Measurements from ENCODE around the gene IGSF3. TPM values are rescaled to one million over a fixed set of nuclear protein-coding genes. Genes with fewer than 3 reads are reported as not detected.
A peak's percentile ranks its signal among the peaks of the same experiment; 100 is the strongest.
"Not testable (repeated sequence)": the region's sequence is repeated elsewhere in the genome, so short reads cannot be mapped to it uniquely, and the experiment has no call there.

Gene IGSF3
- total RNA-seq, 2 experiments from 2014 or later = 0.11 to 0.16 TPM

DNA sequence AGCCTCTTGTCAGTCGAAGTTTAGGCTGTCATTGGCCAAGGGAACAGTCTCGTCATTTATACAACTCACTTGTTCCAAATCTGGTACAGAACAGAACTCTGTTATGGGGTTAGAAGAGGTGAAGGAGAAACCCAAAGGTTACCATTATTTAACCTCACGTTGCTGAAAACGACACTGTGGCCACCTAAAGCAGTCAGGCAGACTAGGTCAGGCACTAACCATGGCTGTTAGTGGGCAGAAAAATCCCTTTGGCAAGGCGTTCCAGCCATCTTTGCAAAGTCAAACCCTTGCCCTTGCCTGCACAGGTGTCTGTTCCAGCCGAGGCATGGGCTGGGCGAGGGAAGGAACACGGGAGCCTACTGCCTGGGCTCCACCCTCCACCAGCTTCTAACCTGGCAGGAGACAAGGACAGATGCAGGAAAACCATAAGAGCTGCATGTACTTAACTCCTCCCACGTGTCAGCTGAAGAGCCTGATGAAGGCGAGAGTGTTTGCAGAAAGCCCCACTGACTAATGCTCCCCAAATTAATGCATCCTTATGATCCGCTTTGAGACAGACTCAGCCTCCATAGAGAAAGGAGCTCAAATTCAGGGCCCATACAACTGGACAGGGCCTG lies 69.0 kb downstream of the IGSF3 start:
- ATAC-seq; H3K27ac Mint-ChIP-seq; H3K4me1 Mint-ChIP-seq (ENCODE audit: low read depth); DNase-seq; H3K4me3 Mint-ChIP-seq; H3K36me3 Mint-ChIP-seq (ENCODE audit: low read depth); H3K9me3 Mint-ChIP-seq (ENCODE audit: insufficient read depth); H3K27me3 Mint-ChIP-seq (ENCODE audit: low read depth); POLR2A ChIA-PET: not testable (repeated sequence)
- CTCF ChIA-PET = interaction anchor here (4.5 kb wide), 1 partner anchor 25 kb away, joined by 56 read pairs; no protein-coding TSS in a partner anchor

- H3K4me3 Mint-ChIP-seq; DNase-seq; H3K27ac Mint-ChIP-seq; H3K4me1 Mint-ChIP-seq (ENCODE audit: low read depth); ATAC-seq; H3K9me3 Mint-ChIP-seq (ENCODE audit: insufficient read depth); H3K36me3 Mint-ChIP-seq (ENCODE audit: low read depth); H3K27me3 Mint-ChIP-seq (ENCODE audit: low read depth); POLR2A ChIA-PET: not testable (repeated sequence)
- CTCF ChIA-PET = interaction anchor here (2.1 to 4.5 kb wide), 3 partner anchors 24 to 458 kb away, joined by 12 to 56 read pairs (median 16); no protein-coding TSS in a partner anchor
Measured at GRCh38 chr1:116597388-116597787, 70.1 kb downstream of the IGSF3 start.

GRCh38 chr1:116596742-116597307 lies 70.7 kb downstream of the IGSF3 start:
- H3K27me3 Mint-ChIP-seq (ENCODE audit: low read depth); DNase-seq; POLR2A ChIA-PET; ATAC-seq; H3K27ac Mint-ChIP-seq; H3K4me1 Mint-ChIP-seq (ENCODE audit: low read depth); H3K36me3 Mint-ChIP-seq (ENCODE audit: low read depth); H3K9me3 Mint-ChIP-seq (ENCODE audit: insufficient read depth); H3K4me3 Mint-ChIP-seq: not testable (repeated sequence)
- CTCF ChIA-PET = interaction anchor here (0.9 to 4.5 kb wide), 16 partner anchors 10 to 532 kb away, joined by 3 to 56 read pairs (median 6); partner anchors contain the start of gene IGSF3

DNA sequence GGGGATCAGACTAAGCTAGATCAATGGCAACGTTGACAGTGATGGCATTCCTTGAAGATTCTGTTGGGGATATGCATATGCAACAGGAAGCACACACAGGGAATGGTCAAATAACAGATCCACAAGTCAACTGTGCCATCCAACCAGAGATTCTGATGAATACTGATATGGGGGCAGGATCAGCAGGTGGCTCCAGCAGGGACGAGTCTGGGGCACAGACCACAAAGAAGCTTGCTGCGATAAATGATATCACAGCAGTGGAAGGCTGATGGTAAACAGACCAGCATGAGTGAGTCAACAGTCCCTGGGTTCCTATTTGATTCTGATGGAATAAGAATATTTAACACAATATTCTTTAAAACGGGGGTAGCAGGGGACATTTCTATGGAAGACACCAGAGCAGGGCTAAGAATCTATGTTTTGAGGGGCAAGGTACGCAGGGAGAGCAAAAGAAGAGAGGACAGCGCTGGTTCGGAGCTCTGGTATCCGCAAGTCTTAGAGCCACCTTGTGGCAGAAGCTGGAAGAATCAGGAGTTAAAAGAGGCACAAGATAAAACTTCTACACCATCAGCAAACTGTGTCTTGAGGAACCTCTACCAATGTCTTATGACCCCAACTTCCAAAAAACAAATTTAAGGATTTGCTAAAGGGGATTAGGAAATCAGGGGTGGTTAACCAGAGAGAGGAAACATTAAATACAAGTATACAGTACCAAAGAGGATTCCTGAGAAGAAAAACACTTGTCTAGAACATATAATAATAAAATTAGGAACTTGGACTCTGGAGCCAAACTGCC lies 71.4 kb downstream of the IGSF3 start:
- ATAC-seq = peak; percentile 87
- peak; percentile 72 for DNase-seq
- peak overlapping the region; percentile 34 for H3K4me3 Mint-ChIP-seq
- H3K36me3 Mint-ChIP-seq (ENCODE audit: low read depth); H3K27ac Mint-ChIP-seq; POLR2A ChIA-PET; H3K27me3 Mint-ChIP-seq (ENCODE audit: low read depth); H3K4me1 Mint-ChIP-seq (ENCODE audit: low read depth); H3K9me3 Mint-ChIP-seq (ENCODE audit: insufficient read depth): not testable (repeated sequence)
- CTCF ChIA-PET = interaction anchor here (0.6 to 4.5 kb wide), 25 partner anchors 10 to 532 kb away, joined by 3 to 56 read pairs (median 4); partner anchors contain the start of gene IGSF3

- H3K9me3 Mint-ChIP-seq (ENCODE audit: insufficient read depth); H3K27ac Mint-ChIP-seq; ATAC-seq; H3K4me1 Mint-ChIP-seq (ENCODE audit: low read depth); DNase-seq; H3K27me3 Mint-ChIP-seq (ENCODE audit: low read depth); POLR2A ChIA-PET; H3K36me3 Mint-ChIP-seq (ENCODE audit: low read depth); H3K4me3 Mint-ChIP-seq: not testable (repeated sequence)
- CTCF ChIA-PET = interaction anchor here (0.8 to 4.5 kb wide), 22 partner anchors 9 to 533 kb away, joined by 3 to 56 read pairs (median 5); partner anchors contain the start of gene IGSF3
Measured at GRCh38 chr1:116595065-116595840, 72.3 kb downstream of the IGSF3 start.

GRCh38 chr1:116593977-116594376 lies 73.6 kb downstream of the IGSF3 start:
- H3K9me3 Mint-ChIP-seq (ENCODE audit: insufficient read depth); H3K36me3 Mint-ChIP-seq (ENCODE audit: low read depth); H3K27me3 Mint-ChIP-seq (ENCODE audit: low read depth); CTCF ChIA-PET; DNase-seq; H3K27ac Mint-ChIP-seq; POLR2A ChIA-PET; H3K4me1 Mint-ChIP-seq (ENCODE audit: low read depth); H3K4me3 Mint-ChIP-seq; ATAC-seq: not testable (repeated sequence)

GRCh38 chr1:116593401-116593800 lies 74.1 kb downstream of the IGSF3 start:
- not testable (repeated sequence) for H3K27me3 Mint-ChIP-seq (ENCODE audit: low read depth)

DNA sequence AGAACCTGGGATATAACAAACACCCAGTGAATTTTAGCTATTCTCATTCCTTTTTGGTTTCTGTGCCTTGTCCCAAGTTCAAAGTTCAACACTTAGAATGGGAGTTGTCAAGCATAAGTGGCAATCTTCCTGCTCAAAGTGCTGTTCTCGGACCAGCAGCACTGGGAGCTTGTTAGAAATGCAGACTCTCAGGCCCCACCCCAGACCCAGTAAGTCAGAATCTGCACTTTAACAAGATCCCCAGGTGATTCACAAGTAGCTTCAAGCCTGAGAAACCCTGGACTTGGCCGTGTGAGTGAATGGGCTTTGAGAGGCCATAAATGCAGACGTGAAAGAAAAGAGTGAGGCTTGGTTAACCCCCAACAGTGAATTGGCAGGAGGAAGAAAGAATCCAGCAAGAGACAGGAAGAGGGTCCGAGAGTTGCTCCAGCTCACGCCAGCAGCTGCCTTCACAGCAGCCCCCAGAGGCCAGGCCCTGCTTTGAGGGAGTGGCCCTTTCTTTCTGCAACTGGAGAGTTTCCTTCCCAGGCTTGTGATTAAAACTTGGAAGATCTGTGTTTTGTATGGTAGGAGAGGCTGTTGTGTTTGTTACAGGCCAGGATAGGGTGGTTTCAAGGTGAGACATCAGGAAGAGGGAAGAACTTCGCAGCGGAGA lies 75.5 kb downstream of the IGSF3 start:
- not testable (repeated sequence) for H3K27ac Mint-ChIP-seq; H3K36me3 Mint-ChIP-seq (ENCODE audit: low read depth)

More at GRCh38 chr1:116593401-116593800, 74.1 kb downstream of the IGSF3 start:
- ATAC-seq; H3K36me3 Mint-ChIP-seq (ENCODE audit: low read depth); DNase-seq; H3K9me3 Mint-ChIP-seq (ENCODE audit: insufficient read depth); POLR2A ChIA-PET; H3K4me1 Mint-ChIP-seq (ENCODE audit: low read depth); H3K4me3 Mint-ChIP-seq; H3K27ac Mint-ChIP-seq; CTCF ChIA-PET: not testable (repeated sequence)

GRCh38 chr1:116591006-116591950 lies 76.3 kb downstream of the IGSF3 start:
- ATAC-seq = not testable (repeated sequence)

More for the DNA sequence above, 75.5 kb downstream of the IGSF3 start:
- CTCF ChIA-PET = interaction anchor here (2.2 kb wide), 1 partner anchor 17 kb away, joined by 10 read pairs; no protein-coding TSS in a partner anchor
- ATAC-seq; H3K4me3 Mint-ChIP-seq; H3K9me3 Mint-ChIP-seq (ENCODE audit: insufficient read depth); H3K27me3 Mint-ChIP-seq (ENCODE audit: low read depth); DNase-seq; POLR2A ChIA-PET: not testable (repeated sequence)
- peaks cover 14% of the 10 kb centered on the region for H3K4me1 Mint-ChIP-seq (ENCODE audit: low read depth)

DNA sequence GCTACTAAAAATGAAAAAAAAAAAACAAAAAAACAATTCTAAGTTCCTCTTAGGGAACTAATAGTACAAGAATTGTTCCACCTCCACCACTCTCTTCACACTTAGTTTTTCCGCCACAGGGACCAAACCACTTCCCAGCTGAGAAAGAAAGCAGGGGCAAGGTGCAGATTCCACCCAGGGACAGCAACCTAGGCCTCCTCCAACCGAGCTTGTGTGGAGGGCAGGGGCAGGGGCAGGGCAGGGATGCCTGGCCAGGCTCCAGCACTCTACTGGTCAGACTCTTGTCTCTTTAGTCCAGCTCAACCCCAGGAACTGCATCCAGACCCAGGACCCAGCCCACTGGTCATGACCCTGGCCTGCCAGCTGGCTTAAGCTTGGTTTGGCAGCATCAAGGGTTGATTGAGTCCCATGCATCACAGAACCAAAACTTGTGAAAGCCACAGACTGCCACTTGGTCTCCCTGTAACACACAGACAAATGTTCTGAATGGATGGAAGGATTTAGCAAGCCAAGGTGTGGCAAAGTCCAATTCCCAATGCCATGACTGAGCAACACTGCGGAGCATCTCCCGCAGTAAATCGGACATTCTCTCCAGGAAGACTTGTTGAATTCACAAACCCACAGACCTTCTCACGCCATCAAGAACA lies 77.1 kb downstream of the IGSF3 start:
- H3K27me3 Mint-ChIP-seq (ENCODE audit: low read depth); H3K27ac Mint-ChIP-seq; POLR2A ChIA-PET; H3K36me3 Mint-ChIP-seq (ENCODE audit: low read depth); DNase-seq; ATAC-seq; H3K4me1 Mint-ChIP-seq (ENCODE audit: low read depth); H3K4me3 Mint-ChIP-seq; H3K9me3 Mint-ChIP-seq (ENCODE audit: insufficient read depth): not testable (repeated sequence)
- CTCF ChIA-PET = interaction anchor here (2.2 kb wide), 1 partner anchor 16 kb away, joined by 10 read pairs; no protein-coding TSS in a partner anchor

More at GRCh38 chr1:116591006-116591950, 76.3 kb downstream of the IGSF3 start:
- H3K27me3 Mint-ChIP-seq (ENCODE audit: low read depth); H3K27ac Mint-ChIP-seq; DNase-seq; H3K4me3 Mint-ChIP-seq; POLR2A ChIA-PET; H3K36me3 Mint-ChIP-seq (ENCODE audit: low read depth); H3K9me3 Mint-ChIP-seq (ENCODE audit: insufficient read depth): not testable (repeated sequence)
- CTCF ChIA-PET = interaction anchor here (2.2 kb wide), 1 partner anchor 17 kb away, joined by 10 read pairs; no protein-coding TSS in a partner anchor
- H3K4me1 Mint-ChIP-seq (ENCODE audit: low read depth) = peaks cover 13% of the 10 kb centered on the region

Data from activated CD8-positive, alpha-beta T cell treated with anti-CD3 and anti-CD28 coated beads, Interleukin-2, amount 10 ng/mL, durations not matched to agents 7 days and 5 days (primary cell).